ENCODE results near the gene HOXB1.

Gene HOXB1

DNA sequence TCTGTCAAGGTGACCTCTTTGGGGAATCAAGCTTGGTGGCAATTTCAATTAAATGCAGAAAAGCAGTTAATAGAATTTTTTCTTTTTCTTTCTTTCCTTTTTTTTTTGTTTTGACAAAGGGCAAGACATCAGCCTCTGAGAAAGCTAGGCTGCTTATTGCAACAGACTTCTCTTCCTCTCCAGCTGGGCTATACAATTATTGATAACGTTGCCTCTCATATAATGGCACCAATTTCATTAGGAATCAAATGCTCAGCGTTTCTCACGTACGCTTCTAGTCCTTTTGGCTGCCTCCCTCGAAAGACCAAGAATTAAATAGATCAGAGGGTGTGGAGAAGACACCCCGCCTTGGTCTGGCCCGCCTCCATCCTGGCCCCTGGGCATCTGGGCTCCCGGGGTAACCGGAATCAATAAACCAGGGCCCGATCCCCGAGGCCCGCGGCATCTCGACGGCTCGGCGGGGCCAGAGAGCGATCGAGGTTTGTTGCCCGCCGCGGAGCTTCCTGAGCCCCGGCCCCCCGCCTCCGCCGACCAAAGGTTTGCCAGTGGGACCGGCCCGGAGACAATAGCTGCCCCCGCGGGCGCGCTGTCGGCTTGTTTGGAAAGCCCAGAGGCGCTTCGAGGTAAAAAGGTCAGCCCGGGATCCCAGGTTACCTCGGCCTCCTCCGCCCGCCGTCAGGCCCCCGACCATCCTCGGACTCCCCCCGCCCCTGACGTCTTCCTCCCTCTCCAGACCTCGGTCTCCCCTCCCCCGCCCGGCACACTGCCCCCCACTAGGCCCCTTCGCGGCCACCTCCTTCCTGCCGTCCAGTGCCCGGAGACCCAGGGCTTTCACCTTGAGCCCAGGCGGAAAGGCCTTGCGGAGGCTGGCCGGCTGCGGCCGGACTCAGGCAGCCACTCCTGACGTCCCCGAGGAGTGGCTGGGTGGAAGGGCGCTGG lies 3.9 kb downstream of the HOXB1 start:
- TF ChIP-seq, protein P1, sequence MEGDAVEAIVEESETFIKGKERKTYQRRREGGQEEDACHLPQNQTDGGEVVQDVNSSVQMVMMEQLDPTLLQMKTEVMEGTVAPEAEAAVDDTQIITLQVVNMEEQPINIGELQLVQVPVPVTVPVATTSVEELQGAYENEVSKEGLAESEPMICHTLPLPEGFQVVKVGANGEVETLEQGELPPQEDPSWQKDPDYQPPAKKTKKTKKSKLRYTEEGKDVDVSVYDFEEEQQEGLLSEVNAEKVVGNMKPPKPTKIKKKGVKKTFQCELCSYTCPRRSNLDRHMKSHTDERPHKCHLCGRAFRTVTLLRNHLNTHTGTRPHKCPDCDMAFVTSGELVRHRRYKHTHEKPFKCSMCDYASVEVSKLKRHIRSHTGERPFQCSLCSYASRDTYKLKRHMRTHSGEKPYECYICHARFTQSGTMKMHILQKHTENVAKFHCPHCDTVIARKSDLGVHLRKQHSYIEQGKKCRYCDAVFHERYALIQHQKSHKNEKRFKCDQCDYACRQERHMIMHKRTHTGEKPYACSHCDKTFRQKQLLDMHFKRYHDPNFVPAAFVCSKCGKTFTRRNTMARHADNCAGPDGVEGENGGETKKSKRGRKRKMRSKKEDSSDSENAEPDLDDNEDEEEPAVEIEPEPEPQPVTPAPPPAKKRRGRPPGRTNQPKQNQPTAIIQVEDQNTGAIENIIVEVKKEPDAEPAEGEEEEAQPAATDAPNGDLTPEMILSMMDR (IDR thresholded peaks at IDR 0.05; ENCODE audit: control extremely low read depth, extremely low read depth, low read depth, missing control alignments) = no peak
- ChIA-PET CTCF (no interaction called here), POLR2A (no interaction called here)
- no peak for DNase-seq (ENCODE audit: extremely low spot score)

DNA sequence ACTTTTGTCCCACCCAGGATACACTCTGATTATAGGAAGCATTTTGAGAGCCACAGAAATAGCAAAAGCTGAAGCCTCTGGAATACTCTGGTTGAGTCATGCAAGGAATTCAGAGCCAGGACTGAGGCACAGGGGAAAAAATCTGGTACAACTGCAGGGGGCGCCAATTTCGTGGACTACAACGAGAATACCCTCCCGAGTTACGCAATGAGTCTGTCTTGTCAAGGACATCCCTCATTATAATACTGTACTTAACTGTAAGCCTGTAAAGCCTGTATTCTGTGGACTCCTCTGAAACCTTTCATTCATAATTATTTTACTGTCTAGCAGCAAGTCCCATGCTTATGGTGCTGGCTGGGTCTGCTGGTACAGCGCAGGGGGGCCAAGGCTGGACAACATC lies 7.8 kb downstream of the HOXB1 start:
- TF ChIP-seq, protein P1 (IDR thresholded peaks at IDR 0.05; ENCODE audit: control extremely low read depth, extremely low read depth, low read depth, missing control alignments) = no peak
- ChIA-PET CTCF (interaction anchor here (1.0 to 2.5 kb wide), 9 partner anchors 9 to 171 kb away, joined by 3 to 9 read pairs (median 4); no protein-coding TSS in a partner anchor), POLR2A (no interaction called here)
- DNase-seq (ENCODE audit: extremely low spot score) = no peak

DNA sequence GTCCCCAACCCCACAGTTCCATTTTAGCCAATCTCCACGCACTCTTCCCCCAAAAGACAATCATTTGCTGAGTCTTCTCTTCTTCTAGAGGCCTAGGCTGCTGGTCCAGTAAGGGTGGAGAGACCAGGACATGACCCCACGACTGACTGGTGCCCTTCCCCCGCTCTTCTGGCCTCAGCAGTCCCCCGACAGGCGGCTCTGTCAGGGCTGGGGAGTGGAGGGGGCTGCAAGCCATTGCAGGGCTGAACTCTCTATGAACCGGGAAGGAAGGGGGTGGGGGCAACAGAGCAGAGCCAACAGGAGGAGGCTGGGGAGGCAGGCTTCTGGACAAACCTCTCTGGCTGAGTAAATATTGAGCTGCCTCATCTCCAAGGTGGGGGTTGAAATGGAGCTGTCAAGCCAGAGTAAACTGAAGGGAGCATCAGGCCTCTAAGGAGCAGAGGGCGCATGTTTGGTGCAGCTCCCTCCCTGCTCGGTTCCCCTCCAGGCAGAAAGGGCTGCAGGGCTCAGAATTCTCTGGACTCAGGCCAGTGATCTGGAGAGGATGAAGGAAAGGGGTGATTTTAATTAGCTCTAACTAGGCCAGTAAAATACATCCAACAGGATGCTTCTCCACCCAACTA lies 8.7 kb downstream of the HOXB1 start:
- DNase-seq (ENCODE audit: extremely low spot score) = no peak
- TF ChIP-seq, protein P1 (IDR thresholded peaks at IDR 0.05; ENCODE audit: control extremely low read depth, extremely low read depth, low read depth, missing control alignments) = no peak
- ChIA-PET CTCF (interaction anchor here (0.6 to 2.5 kb wide), 11 partner anchors 10 to 170 kb away, joined by 3 to 9 read pairs (median 4); no protein-coding TSS in a partner anchor), POLR2A (no interaction called here)

DNA sequence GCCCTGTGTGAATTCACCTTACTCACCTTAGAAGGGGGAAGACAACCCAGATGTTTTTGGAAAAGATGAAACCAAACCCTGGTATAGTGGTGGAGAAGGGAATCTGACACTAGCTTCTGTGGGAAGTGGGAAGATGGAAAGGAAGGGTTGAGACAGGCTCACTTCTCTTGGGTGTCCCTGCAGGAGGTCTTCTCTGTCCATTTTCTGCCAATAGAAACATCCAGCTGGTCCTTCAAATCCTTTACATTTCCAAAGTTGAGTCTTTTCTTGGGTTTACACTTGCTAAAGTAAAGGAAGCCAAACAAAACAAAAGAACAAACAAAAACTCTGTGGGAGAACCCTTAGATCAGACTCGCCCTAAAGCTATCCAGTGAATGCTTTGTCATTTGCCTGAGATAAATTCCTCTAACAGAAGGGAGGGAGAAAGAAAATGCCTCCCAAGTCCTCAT lies 10.2 kb downstream of the HOXB1 start:
- ChIA-PET POLR2A (no interaction called here), CTCF (interaction anchor here (1.0 to 3.7 kb wide), 3 partner anchors 19 to 116 kb away, joined by 3 to 16 read pairs (median 9); no protein-coding TSS in a partner anchor)
- TF ChIP-seq, protein P1 (IDR thresholded peaks at IDR 0.05; ENCODE audit: control extremely low read depth, extremely low read depth, low read depth, missing control alignments) = no peak
- DNase-seq (ENCODE audit: extremely low spot score) = no peak

DNA sequence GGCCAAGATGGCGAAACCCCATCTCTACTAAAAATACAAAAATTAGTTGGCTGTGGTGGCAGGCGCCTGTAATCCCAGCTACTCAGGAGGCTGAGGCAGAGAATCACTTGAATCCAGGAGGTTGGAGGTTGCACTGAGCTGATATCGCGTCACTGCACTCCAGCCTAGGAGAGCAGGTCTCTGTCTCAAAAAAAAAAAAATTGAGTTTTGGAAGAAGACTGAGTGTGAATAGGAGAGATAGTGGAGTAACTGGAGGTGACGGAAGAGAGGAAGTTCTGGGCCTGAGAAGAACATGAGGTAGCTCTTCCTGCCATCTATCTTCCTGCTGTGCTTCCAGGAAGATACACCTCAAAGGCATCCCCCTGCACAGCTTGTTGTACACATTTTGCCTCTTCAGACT lies 11.4 kb downstream of the HOXB1 start:
- no peak for DNase-seq (ENCODE audit: extremely low spot score)
- TF ChIP-seq, protein P1 (IDR thresholded peaks at IDR 0.05; ENCODE audit: control extremely low read depth, extremely low read depth, low read depth, missing control alignments) = no peak
- ChIA-PET CTCF (interaction anchor here (3.7 kb wide), 1 partner anchor 27 kb away, joined by 16 read pairs; no protein-coding TSS in a partner anchor), POLR2A (no interaction called here)

DNA sequence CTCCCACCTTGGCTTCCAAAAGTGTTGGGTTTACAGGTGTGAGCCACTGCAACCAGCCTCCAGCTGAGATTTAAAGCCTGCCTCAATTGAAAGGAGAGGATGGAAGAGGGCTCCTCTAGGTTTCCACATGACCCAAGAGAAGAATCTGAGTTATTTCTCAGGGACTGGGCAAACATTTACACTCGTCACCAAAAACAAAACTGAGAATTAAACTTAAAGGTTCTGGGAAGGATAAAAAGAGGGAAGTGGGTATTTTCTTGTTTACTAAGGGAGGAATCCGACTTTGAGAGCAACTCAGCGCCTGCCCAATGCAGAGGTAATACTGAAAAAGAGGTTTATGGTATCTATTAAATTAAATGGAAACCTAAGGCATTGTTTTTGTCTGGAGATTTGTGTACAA lies 13.3 kb downstream of the HOXB1 start:
- ChIA-PET POLR2A (no interaction called here), CTCF (interaction anchor here (1.3 to 3.7 kb wide), 5 partner anchors 10 to 165 kb away, joined by 3 to 16 read pairs (median 4); partner anchors contain the start of gene HOXB5)
- TF ChIP-seq, protein P1 (IDR thresholded peaks at IDR 0.05; ENCODE audit: control extremely low read depth, extremely low read depth, low read depth, missing control alignments) = no peak
- no peak for DNase-seq (ENCODE audit: extremely low spot score)
